NT2/D1 (cell line): Measurements from ENCODE around the gene THNSL1.

Experiments
- SUZ12 ChIP-seq: IDR thresholded peaks from 2 replicates; pipeline ENCODE4 v1.6.1; 2011; ENCODE audit not compliant: insufficient read length, insufficient read depth; ENCODE audit errors: extremely low read depth
- YY1 ChIP-seq: IDR thresholded peaks from 2 replicates; pipeline ENCODE4 v1.6.1; 2011; ENCODE audit not compliant: insufficient read length, insufficient read depth
- ZNF274 ChIP-seq: IDR thresholded peaks from 2 replicates; pipeline ENCODE4 v1.6.1; 2011; ENCODE audit warnings: mild to moderate bottlenecking, low read depth, low read length

DNA sequence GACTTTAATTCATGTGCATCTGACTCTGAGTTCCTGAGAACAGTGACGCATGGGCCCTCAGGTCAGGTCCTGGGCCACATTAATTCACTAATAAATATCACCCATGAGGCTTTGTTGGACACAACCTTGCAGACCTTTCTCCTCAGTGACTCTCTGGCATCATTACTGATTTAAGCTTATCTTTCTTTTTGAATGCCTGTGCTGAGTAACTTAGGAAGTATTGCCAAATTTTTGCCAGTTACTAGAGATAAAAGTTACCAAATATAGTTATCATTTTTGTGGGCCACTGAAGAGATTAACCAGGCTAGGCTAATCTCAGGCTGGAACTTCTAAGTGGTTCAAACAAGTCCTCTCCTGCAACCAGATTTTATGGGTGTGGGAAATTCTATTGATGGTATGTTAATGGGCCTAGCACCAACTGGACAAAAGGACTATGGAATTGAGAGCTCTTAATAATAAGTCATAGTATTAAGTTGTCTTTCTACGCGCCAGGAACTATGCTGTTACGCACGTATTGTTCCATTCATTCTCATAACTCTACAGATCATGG, 35.2 kb upstream of the THNSL1 start:
- no peak for TF ChIP-seq YY1
- TF ChIP-seq ZNF274: no peak
- no peak for TF ChIP-seq SUZ12
